Coronary artery (tissue), 2 donors: Measurements from ENCODE around the gene SNRNP200.

ENCODE experiments used
- DNase-seq: peaks from one replicate; pipeline ENCODE4 v3.0.0-alpha.2; 2017; ENCODE audit warnings: low spot score
- H3K27ac ChIP-seq, 2 donors: fragments of 200-600 bp; sonication (generic); one replicate each; pipeline ENCODE4 v1.5.1; 2016 to 2019
- H3K4me3 ChIP-seq: fragments of 200-600 bp; sonication (generic); 2 replicates; pipeline ENCODE4 v1.5.1; 2016; ENCODE audit warnings: mild to moderate bottlenecking, moderate library complexity
- CTCF ChIP-seq: fragments of 200-600 bp; sonication (generic); IDR thresholded peaks from one replicate; pipeline ENCODE4 v1.5.1; 2019; ENCODE audit warnings: antibody characterized with exemption

The SNRNP200 gene

DNA sequence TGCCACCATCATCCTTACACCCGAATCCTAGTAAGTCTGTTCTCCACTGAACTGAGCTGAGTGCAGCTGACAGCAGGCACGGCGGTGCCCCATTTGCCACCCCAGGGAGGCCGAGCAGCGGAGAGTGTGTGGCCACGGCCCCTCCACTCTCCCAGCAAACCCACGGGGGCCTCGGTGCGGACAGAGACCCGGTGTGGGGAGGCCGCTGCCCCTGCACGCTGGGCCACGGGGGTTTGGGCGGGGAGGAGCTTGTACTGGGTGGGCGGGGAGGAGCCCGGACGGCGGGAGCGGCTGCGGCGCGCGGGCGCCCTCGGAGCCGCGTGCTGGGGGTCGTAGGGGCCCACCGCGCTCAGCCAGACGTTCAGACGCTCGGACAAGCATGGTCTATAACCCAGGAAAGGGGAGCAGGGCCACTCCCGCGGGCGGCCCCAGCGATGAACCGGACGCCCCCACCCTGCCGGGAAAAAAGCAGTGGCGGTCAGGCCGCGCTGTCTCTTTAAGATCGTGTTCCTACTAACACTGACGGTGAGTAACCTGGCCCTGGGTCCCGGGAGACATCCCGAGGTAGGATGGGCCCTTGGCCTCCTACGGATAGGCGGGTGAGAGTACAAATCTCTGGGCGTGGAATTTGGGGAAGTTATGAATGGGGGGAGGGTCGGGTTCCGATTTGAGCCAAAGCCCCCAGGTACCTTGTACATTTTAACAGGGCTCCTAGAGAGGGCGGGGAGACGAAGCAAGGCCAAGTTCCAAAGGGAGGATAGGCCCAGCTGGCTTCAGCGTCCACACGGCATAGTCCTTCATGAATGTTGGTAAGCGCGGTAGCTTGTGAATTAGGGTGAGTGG lies 19.9 kb upstream of the SNRNP200 start, which contains the start of gene ITPRIPL1:
Gene ITPRIPL1 (plus strand): TSS at position 277 of the 843 bp plus-strand sequence. CDS start 523 bp downstream, at position 800.
- H3K27ac ChIP-seq: peak within 1 kb of the TSS in 1 of 2 donors; percentile 38
- TF ChIP-seq CTCF: no peak

DNA sequence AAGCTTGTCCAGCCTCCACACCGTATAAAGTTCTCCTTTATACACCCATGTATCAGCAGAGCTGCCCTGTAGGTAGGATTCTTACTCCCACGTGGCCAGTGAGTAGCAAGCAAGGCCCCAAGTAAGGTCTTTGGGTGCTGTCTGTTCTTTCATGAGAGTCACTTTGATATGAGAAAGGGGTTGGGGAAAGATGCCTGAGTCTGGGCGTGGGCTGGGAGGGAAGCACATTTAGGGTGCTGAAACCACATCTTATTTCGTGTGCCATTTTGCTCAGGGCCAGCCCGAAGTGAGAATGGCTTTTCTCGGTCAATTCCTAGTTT lies 19.3 kb upstream of the SNRNP200 start:
- Histone ChIP-seq H3K4me3 (peak overlapping the region; percentile 75), H3K27ac (peak overlapping the region in 1 of 2 donors; percentile 38)
- DNase-seq: no peak
- no peak for TF ChIP-seq CTCF

More for the DNA sequence above, 19.9 kb upstream of the SNRNP200 start, which contains the start of gene ITPRIPL1:
- DNase-seq: no peak
- H3K4me3 ChIP-seq: peak within 1 kb of the TSS; percentile 75

GRCh38 chr2:96323849-96324248 lies 18.5 kb upstream of the SNRNP200 start:
- Histone ChIP-seq H3K27ac (no peak overlapping the region), H3K4me3 (no peak overlapping the region)
- no peak for DNase-seq
- TF ChIP-seq CTCF: no peak

DNA sequence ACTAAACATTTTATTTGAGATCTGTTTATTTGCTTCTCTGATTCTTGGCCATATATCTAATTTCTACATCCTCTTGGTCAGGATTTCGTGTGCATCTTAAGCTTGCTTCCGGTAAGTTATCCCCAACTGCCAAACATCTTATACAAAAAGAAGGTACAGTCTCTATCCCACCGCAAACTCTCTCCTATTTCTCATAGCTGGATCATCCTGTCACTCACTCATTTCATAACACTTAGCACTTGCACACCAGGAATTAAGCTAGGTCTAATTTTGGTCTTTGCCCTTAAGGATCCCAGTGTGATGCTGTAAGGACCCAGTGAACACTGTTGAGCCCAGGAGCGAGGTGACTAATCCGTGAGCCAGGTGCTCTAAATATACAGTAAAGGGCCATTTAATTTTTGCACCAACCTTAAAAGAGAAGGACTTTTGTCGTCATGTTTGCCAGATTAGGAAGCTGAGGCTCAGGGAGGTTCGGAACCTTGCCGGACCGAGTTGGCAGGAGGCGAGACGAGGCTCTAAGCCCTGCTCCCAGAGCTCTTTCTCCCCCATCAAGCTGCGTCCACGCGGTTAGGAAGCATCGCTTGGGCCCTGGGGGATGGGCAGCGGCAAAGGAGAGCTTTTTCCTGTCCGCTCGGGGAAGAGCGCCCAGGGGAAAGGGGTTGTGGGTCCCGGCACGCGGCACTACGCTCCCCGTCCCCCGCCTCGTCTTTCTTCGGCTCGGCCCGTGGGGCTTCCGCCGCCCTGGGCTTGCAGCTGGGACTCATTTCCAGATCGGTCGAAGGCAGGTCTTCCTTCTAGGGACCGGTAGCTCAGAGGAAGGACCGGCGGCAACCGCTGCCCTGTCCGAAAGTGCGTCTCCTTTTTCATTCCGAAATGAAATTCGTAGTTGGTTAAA lies 15.6 kb upstream of the SNRNP200 start:
- Histone ChIP-seq H3K4me3 (peak overlapping the region; percentile 71), H3K27ac (peak overlapping the region in 1 of 2 donors; percentile 15)
- no peak for TF ChIP-seq CTCF
- no peak for DNase-seq

DNA sequence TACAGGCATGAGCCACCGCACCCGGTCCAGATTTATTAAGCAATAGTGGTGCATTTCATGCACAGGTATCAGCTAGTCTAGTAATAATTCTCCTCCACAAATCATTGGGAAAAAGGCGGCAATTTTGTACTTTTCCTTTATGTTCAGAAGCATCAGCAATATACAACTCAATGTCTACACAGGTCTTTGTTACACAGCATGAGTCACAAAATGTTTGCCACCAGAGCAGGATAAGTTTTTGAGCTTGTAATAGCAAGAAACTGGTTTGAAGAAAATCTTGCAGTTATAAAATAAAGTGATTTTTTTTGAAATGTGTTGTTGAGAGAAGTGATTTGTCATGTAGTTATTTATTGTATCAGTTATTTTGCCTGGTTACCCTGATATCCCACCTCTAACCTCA lies 15.0 kb upstream of the SNRNP200 start:
- Histone ChIP-seq H3K4me3 (no peak overlapping the region), H3K27ac (no peak overlapping the region)
- no peak for DNase-seq
- no peak for TF ChIP-seq CTCF

GRCh38 chr2:96319396-96319795 lies 14.1 kb upstream of the SNRNP200 start:
- Histone ChIP-seq H3K4me3 (no peak overlapping the region), H3K27ac (no peak overlapping the region)
- TF ChIP-seq CTCF: no peak
- no peak for DNase-seq
